Ramos (cell line): ENCODE results near the gene SEC22C.

Source experiments
- in situ Hi-C: fragments of 300-500 bp; cut with MboI; formaldehyde crosslinking; loops from one replicate; pipeline ENCODE4 v1.14.3; 2022; ENCODE audit warnings: low sequenced_read_pairs; ENCODE audit not compliant: unreplicated experiment

The SEC22C gene

DNA sequence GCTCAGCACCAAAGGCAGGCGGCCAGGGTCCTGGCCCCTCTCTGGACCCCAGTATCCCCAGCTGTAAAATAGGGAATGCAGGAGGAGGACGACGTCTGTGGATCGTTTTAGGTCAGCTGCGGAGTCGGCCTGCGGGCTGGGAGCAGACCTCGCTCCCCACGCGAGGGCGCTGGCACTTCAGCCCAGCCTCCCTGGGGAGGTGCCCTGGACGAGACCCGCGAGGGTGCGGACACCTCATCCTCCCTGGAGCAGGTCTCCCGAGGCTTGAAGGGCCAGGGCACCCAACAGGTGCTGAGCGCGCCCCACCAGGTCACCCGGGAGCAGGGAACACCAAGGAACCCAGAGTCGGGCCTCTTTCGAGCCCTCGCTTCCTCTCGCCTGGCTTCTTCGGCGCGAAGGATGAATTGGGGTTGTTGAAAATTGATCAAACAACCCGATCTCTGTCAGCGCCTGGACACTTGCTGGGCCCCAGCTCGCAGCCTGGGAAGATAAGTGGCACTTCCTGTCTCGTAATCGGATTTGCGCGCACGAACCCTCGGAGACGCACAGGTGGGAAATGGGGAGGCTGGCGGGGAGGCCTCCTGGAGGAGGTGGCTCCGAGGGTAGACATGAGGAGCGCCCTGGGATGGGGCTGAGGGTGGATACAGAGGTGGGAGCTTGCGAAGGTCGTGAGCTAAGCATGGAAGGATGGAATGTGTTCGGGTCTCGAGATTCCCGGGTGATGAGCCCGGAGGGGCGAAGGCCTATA, 79.9 kb downstream of the SEC22C start:
- in situ Hi-C loops, result no loop called here

DNA sequence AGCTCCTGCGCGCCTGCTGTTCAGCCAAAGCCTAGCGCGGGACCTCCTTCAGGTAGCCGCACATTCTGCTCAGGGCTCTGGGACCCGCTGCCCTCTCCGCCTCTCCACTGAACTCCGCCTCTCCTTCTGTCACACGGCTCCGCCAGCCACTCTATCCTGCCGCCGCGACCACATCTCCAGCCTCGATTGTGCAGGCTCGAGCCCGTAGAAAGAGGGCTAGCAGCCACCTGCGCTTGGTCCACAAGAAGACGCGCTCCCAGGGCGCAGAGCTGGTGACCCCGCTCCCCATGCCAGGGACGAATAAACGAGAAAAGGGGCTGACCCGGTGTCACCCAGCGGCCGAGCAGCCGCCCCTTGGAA, 80.5 kb downstream of the SEC22C start:
- in situ Hi-C loops, result no loop called here

DNA sequence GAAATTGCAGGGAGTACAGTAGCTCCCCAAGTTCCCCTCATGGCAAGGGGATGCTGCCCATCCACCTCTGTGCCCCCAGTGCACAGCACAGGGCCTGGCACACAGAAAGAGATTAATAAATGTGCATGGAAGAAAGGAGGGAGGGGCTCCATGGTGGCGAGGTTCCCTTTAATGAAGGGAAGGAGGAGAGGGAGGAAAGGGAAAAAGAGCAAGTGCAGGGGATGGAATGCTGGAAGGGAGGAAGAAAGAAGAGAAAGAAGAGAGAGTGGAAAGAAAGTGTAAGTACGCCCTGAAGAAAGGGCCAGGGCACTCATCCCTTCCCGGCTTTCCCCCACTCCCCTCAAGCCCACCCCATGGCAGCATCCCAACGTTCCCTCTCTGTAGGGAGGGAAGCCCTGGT, 80.9 kb downstream of the SEC22C start:
- in situ Hi-C loops, result no loop called here

DNA sequence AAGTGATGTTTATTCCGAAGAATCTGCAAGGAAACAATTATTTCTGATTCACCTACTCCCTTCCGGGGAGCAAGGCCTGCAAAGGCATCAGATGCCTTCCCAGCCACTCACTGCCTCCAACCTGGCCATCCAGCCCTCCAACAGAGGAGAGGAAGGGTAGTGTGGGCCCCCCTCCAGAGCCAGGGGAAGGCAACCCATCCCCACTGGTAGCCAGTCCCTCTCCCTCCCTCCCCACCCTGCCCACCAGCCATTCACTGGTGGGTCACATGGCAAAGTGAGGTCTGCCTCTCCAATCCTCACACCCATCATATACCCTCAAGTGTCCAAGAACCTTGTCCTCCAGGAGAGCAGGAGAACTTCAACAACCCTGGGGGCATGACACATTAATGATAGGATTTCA, 81.7 kb downstream of the SEC22C start:
- in situ Hi-C loops, result no loop called here

DNA sequence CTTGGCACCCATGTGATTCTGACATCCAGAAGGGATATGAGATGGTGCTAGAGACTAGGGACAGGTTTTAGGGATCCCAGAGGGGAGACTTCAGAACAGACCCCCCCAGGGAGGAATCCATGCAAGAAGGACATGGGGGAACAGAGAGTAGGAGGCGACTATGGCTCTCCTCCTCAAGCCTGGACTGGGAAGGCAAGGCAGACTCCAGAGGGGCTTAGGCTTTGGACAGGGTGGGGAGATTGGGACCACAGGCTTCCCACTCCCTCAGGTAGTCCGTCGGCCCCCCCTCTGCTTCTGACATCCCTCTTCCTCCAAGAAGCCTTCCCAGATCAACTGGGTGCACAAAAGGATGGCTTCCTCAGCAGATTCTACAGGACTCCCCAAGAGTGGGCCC, 82.3 kb downstream of the SEC22C start:
- in situ Hi-C loops, result no loop called here

DNA sequence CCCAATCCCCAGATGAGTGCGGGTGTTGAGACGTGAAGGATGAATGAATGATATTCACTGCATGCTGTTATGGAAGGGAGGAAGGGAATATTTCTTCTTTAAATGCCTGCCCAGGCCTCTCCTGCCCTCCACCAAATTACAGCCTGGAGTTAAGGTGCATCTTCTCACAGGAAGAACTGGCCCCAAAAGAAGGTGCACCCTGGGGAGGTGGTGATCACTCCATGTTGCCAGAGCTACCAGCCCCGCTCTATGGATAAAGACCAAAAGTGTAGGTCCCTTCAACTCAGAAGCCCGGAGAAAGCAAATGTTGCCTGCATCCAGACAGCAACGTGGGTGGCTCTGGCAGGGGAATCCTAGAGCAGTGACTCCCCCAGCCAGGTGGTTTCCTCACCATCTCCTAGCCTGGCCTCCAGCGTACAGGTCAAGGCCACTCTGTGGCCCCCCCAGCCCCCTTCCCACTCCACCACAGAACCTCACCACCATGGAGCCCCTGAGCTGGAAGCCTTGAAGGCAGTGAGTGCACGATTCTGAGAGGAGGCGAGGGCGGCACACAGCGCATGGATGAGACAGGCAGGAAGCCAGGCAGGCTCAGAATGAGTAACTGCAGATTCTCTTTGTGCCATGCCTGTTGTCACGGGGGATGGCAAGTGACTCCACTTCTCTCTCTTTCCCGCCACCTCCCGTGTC, 82.8 kb downstream of the SEC22C start:
- in situ Hi-C loops, result no loop called here

DNA sequence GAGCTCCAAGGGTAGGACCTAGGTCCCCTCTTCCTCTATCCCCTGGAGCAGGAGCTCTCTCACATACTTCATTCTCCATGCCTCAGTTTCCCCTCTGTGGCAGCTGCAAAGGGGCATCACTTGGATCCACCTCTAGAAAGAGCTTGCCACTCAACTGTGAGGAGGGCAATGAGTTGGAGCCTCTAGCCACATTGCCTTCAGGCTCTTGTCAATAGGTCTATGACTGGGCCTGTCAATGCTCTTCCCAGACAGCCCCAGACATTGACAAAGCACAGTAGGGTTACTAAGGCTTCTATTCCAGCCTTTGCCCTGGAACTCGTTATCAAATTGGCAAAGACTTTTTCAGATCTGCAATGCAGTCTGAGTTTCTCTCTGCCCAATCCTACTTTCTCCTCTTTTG, 83.7 kb downstream of the SEC22C start:
- in situ Hi-C loops, result no loop called here
